GM19372 (cell line): ENCODE results near the gene IGSF22.
"Not testable (repeated sequence)": the region's sequence is repeated elsewhere in the genome, so short reads cannot be mapped to it uniquely, and the experiment has no call there.

Experiments
- ATAC-seq: cut with Tn5 transposase; IDR thresholded peaks from one replicate; pipeline ENCODE4 v1.9.1; 2021; ENCODE audit warnings: mild to moderate bottlenecking, low read depth, moderate library complexity; ENCODE audit not compliant: unreplicated experiment

Gene IGSF22

DNA sequence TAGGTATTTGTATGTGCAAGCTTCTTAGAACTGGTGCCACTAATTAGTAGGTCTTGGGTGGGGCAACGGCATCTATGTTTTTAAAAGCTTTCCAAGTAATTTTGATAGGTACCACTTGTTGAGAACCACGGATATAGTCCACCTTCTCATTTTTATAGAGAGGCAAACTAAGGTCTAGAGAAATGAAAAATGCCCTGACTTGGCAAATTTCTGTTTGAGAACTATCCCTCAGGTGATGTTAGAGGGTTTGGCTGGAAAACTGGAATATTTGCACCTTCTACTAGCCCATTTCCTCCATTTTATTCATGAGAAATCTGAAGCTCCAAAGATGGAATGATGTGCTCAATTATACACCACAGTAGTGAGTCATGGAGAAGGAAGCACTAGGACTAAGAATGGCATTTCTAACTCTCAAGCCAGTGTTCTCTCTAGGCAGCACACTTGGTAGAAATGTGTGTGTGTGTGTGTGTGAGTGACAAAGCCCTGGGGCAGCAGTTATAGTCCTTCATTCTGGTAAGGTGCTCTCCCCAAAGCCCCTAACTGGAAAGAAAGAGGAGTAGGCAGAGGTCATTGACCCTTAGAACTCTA, 29.3 kb downstream of the IGSF22 start:
- ATAC-seq, result no peak

DNA sequence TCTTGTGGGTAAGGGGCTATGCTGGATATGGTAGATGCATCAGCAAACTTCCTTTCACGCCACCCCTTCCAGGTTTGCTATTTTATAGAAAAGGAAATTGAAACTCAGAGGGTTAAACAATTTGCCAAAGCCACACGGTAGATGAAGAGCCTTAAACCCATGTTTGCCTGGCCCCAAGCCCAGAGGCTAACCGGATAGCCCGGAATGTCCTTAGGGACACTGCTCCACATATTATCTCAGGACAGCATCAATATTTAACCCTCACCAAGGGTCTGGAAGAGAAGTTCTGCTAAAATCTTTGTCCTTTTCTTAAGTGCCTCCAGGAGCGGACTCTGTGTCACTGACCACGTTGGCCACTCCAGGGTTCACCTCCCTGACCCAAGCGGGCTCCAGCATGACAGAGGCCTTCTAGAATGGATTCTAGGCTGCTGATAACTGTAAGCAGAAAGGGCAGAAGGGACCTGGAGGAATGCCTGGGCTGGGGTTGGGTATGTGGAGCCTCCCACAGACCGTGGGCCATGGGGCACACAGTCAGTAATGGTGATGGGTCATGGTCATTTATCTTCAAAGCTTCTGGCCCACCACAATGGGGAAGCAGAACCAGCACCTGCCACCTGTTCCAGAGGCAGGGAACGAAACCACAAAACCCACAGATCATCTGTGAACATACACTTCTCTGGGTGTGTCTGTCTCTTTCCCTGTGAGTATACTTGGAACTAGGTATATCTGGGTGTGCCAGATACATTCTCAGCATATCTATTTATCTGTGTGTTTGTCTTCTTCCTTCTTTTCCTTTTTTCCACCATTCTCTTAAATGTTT, 32.8 kb downstream of the IGSF22 start:
- ATAC-seq, result no peak

DNA sequence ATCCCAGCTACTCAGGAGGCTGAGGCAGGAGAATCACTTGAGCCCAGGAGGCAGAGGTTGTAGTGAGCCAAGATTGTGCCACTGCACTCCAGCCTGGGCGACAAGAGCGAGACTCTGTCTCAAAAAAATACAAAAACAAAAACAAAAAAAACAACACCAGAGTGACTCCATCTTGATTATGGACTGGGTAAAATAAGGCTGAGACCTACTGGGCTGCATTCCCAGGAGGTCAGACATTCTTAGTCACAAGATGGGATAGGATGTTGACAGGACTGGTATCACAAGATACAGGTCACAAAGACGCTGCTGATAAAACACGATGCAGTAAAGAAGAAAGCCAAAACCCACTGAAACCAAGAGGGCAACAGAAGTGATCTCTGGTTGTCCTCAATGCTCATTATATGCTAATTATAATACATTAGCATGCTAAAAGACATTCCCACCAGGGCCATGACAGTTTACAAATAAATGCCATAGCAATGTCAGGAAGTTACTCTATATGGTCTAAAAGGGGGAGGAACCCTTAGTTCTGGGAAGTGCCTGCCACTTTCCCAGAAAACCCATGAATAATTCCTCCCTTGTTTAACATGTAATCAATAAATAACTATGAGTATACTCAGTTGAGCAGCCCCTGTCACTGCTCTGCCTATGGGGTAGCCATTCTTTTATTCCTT, 34.4 kb downstream of the IGSF22 start:
- not testable (repeated sequence) for ATAC-seq

DNA sequence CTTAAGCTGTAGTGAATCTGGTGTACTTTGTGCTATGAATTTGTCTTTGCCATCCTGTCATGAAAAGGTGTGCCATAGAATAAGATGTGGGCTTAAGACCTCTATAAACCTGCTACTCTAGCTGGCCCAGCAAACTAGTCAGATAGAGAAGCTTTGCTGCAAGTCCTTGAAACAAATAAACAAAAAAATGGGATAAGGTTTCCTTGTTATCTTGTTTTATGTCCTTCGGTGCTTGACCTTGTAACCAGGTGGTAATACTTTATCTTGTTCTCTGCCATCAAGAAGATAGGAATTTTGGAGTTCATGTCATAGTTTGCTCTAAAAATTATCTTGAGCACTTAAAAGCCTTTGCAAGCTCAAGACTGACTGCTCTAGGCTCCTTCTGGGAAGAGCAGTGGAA, 41.7 kb downstream of the IGSF22 start:
- ATAC-seq, result no peak

DNA sequence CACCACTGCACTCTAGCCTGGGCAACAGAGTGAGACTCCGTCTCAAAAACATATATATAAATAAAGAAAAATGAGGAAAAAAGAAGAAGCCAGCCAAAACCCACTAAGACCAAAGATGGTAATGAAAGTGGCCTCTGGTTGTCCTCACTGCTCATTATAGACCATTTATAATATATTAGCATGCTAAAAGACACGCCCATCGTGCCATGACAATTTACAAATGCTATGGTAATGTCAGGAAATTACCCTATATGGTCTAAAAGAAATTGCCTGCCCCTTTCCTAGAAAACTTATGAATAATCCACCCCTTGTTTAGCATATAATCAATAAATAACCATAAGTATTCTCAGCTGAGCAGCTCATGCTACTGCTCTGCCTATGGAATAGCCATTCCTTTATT, 43.5 kb downstream of the IGSF22 start:
- ATAC-seq, result no peak

DNA sequence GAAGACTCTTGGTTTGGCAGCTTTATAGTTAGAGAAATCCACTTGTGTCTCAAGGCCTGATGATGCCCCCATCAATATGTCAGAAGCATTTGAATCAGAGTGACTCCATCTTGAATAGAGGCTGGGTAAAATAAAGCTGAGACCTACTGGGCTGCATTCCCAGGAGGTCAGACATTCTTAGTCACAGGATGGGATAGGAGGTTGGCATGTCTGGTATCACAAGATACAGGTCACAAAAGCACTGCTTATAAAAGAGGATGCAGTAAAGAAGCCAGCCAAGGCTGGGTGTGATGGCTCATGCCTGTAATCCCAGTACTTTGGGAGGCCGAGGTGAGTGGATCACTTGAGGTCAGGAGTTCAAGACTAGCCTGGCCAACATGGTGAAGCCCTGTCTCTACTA, 44.0 kb downstream of the IGSF22 start:
- not testable (repeated sequence) for ATAC-seq

DNA sequence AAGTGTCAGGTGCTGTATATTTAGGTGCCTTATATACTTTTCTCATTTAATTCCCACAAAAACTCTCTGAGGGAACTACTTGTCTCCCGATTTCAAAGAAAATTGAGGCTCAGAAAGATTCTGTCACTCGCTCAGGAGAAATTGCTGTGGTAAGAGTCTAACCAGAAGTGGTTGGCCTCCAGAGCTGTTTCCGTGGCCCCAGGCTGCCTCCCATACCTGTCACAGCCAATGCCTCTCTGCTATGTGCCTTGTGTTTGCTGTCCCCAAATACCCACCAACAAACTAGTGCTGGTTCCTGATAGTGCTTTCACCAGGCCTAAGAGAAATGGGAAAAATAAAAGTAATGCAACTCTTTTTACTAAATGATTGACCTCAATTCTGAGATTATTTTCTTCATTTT, 48.4 kb downstream of the IGSF22 start:
- ATAC-seq, result no peak

DNA sequence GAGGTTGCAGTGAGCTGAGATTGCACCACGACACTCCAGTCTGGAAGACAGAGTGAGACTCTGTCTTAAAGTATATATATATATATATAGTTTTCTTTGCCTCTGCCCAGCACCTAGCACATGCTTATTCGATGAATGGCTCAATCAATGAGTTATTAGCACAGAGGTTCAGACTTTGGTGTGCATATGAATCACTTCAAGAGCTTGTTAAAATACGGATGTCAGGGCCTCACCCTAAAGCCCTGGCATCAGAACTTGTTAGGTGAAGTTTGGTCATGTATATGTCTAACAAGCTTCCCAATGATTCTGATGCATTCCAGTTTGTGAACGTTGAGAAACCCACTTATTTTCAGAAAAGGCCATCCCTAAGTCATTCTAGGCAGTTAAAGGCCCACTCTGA, 49.2 kb downstream of the IGSF22 start:
- no peak for ATAC-seq

DNA sequence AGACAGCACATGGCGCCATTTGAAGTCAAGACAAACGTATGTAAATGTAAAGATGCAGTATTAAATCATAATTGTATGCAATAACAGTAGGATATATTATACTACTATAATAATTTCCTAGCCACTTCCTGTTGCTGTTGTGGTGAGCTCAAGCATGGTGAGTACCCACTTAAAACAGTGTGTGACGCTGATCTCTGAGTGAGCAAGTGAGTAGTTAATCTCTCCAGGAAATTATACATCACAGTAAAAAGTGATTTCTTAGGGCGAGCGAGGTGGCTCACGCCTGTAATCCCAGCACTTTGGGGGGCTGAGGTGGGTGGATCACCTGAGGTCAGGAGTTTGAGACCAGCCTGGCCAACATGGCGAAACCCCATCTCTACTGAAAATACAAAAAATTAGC, 53.8 kb downstream of the IGSF22 start:
- not testable (repeated sequence) for ATAC-seq

DNA sequence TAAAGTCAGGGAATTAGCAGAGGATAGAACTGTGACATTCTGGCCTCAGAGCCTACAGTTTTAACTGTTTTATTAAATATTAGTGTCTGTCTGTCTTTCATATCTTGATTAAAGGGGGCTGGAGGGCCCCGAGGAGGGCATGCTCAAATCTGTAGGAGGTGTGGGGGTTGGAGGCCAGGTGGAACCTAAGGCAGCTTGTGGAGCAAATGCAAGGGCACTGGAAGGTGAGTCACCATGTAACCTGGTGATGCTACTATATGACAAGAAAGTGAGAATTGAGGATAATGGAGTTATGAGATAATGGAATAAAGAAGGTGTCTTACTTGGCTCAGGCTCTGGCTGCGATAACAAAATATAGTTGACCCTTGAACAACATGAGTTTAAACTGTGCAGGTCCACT, 54.7 kb downstream of the IGSF22 start:
- ATAC-seq, result no peak

DNA sequence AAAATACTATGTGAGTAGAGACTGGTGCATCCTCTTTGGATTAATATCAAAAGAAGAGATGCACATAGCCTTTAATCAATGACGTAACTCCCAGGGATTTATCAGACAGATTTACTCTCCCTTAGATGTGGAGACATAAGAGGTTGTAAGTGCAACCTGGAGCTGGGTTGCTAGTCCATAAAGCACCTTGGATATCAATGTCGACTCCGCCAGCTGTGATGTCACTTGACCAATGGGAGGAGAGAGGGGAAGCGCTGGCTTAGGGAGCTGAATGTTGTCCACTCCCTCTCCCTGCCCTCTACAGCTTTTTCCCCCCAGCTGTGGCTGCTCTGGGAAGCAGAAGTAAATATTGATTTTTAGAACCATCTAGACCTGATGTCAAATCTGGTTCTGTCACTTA, 56.3 kb downstream of the IGSF22 start:
- no peak for ATAC-seq

DNA sequence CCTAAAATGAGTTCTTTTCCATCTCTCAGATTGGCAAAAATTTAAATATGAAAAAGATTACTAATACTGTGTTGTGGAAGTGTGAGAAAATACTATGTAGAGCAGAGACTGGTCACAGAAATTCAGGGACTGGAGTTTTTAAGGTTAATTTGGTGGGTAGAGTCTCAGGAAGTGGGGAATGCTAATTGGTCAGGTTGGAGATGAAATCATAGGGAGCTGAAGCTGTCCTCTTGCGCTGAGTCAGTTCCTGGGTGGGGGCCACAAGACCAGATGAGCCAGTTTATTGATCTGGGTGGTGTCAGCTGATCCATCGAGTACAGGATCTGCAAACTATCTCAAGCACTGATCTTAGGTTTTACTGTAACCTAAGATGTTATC, 56.8 kb downstream of the IGSF22 start:
- ATAC-seq, result no peak

DNA sequence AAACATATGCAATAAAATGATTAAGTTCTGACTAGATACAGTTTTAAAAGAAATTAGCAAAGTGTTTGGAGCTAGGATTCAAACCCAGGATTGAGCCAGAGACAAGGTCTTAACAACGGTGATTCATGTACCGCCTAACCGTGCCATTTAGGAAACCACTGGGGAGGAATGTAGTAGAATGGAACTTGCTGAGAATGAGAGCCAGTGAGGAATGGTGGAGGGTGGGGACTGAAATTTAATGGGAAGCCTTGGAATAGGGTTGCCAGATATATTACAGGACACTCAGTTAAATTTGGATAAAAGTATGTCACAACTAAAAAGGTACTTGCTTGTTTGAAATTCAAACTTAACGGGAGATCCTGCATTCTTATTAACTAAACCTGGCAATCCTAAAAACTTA, 57.9 kb downstream of the IGSF22 start:
- no peak for ATAC-seq

DNA sequence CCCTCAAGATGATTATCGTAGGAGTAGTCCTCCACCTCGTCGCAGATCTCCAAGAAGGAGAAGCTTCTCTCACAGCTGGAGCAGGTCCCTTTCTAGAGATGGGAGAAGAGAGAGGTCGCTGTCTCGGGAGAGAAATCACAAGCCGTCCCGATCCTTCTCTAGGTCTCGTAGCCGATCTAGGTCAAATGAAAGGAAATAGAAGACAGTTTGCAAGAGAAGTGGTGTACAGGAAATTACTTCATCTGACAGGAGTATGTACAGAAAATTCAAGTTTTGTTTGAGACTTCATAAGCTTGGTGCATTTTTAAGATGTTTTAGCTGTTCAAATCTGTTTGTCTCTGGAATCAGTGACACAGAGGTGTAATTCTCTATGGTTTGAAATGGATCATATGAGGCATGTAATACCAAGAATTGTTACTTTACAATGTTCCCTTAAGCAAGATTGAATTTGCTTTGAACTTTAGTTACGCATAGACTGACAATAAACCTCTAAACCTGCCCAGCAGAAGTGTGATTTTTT, 60.6 kb downstream of the IGSF22 start:
- not testable (repeated sequence) for ATAC-seq

DNA sequence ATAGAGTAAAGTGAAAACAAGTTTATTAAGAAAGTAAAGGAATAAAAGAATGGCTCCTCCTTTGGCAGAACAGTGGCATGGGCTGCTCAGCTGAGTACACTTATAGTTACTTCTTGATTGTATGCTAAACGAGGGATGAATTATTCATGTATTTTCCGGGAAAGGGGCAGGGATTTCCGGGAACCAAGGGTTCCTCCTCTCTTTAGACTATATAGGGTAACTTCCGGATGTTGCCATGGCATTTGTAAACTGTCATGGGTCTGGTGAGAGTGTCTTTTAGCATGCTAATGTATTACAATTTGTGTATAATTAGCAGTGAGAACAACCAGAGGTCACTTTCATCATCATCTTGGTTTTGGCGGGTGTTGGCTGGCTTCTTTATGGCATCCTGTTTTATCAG, 68.3 kb downstream of the IGSF22 start:
- ATAC-seq, result no peak
